ENCODE data around the gene C9. TPM values are rescaled to one million over a fixed set of nuclear protein-coding genes. Genes with fewer than 3 reads are reported as not detected.

The C9 gene
- total RNA-seq, 5 donors from 2014 or later (not counting 1 experiment from before 2014, with no cell fraction given): 0.41 to 0.59 (median 0.44) TPM; not detected in 2

DNA sequence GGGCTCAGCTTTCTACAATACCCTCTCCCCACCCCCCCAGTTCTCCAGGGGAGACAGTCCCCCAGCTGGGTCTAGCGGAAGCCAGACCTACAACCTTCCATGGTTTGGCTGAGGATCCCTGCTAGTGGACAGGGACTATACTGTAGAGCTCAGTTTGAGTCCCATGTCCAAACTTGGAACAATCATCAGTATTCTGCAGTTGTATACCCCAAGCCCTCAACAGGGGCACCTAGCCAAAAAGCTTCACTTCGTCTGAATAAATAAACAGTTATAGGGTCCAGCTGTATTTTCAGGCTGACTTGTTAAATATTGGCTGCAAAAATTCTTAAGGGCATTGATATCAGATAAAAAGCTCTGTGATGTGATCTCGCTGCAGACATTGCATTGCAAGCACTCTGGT is 15.4 kb upstream of the C9 start:
- ATAC-seq (replicated peaks in 1 of 4) (no peak), DNase-seq (no peak)
- H3K9me3 Mint-ChIP-seq: no peaks in the 10 kb centered on the region
- no peaks in the 10 kb centered on the region for H3K4me1 ChIP-seq (ENCODE audit: control insufficient read depth in 1 of 2, extremely low read depth in 1 of 2, insufficient read depth in 2 of 2, low read length in 2 of 2)
- ChIA-PET POLR2A (no interaction called here), CTCF (no interaction called here)
- H3K27me3 ChIP-seq (replicated peaks in 1 of 2; ENCODE audit: control insufficient read depth in 2 of 2, extremely low read depth in 1 of 2, insufficient read depth in 2 of 2, low read length in 1 of 2): peaks cover 0 to 5% of the 10 kb centered on the region in 2 experiments
- 83% methylated on average over 2 of the region's 3 CpGs for WGBS (ENCODE audit: insufficient coverage)
- H3K27ac Mint-ChIP-seq: no peak overlapping the region
- H3K4me3 ChIP-seq (ENCODE audit: control insufficient read depth in 1 of 2, extremely low read depth in 1 of 2, low read length in 1 of 2): no peak overlapping the region
- no peak overlapping the region for H3K27ac ChIP-seq (ENCODE audit: low read length)
- H3K4me3 Mint-ChIP-seq: no peak overlapping the region
- H3K36me3 Mint-ChIP-seq: no peaks in the 10 kb centered on the region
- H3K27me3 Mint-ChIP-seq: peaks cover 4 to 6% of the 10 kb centered on the region in 2 donors
- H3K9me3 ChIP-seq: no peaks in the 10 kb centered on the region
- H3K4me1 Mint-ChIP-seq: no peaks in the 10 kb centered on the region
- peaks cover 0 to 4% of the 10 kb centered on the region in 2 donors for H3K36me3 ChIP-seq (ENCODE audit: control insufficient read depth in 2 of 2, extremely low read depth in 1 of 2, insufficient read depth in 1 of 2, low read length in 1 of 2)

DNA sequence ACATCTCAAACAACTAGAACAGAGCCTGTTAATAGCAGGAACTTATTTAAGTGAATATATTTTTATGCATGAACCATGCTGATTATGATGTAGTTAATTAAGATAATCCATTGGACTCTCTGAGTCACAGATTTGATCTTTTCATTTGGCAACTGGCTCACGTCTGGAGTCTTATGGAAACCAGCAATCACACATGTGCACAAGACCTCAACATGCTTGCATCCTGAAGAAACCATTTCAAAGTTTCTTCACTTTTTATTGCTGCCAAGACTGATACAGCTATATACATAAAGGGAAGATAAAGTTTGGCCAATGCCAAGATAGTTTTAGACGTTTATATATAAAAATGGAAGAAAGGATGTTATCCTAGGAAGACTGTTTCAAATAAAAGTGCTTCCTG is 13.3 kb upstream of the C9 start:
- Mint-ChIP-seq H3K36me3 (no peaks in the 10 kb centered on the region), H3K4me3 (no peak overlapping the region), H3K27me3 (peaks cover 2 to 6% of the 10 kb centered on the region in 2 donors), H3K27ac (no peak overlapping the region), H3K9me3 (no peaks in the 10 kb centered on the region), H3K4me1 (no peaks in the 10 kb centered on the region)
- CTCF ChIA-PET: interaction anchor here in 1 of 2 donors (0.6 kb wide), 1 partner anchor 30 kb away, joined by 3 read pairs; no protein-coding TSS in a partner anchor
- no peaks in the 10 kb centered on the region for H3K9me3 ChIP-seq
- H3K4me3 ChIP-seq (ENCODE audit: control insufficient read depth in 1 of 2, extremely low read depth in 1 of 2, low read length in 1 of 2): no peak overlapping the region
- DNase-seq (no peak), ATAC-seq (replicated peaks in 1 of 4) (no peak)
- H3K27me3 ChIP-seq (replicated peaks in 1 of 2; ENCODE audit: control insufficient read depth in 2 of 2, extremely low read depth in 1 of 2, insufficient read depth in 2 of 2, low read length in 1 of 2): peaks cover 0 to 5% of the 10 kb centered on the region in 2 experiments
- POLR2A ChIA-PET: no interaction called here
- H3K4me1 ChIP-seq (ENCODE audit: control insufficient read depth in 1 of 2, extremely low read depth in 1 of 2, insufficient read depth in 2 of 2, low read length in 2 of 2): no peaks in the 10 kb centered on the region
- no peak overlapping the region for H3K27ac ChIP-seq (ENCODE audit: low read length)
- H3K36me3 ChIP-seq (ENCODE audit: control insufficient read depth in 2 of 2, extremely low read depth in 1 of 2, insufficient read depth in 1 of 2, low read length in 1 of 2): peaks cover 0 to 4% of the 10 kb centered on the region in 2 donors
- 40% methylated on average over 1 of the region's 2 CpGs for WGBS (ENCODE audit: insufficient coverage)

DNA sequence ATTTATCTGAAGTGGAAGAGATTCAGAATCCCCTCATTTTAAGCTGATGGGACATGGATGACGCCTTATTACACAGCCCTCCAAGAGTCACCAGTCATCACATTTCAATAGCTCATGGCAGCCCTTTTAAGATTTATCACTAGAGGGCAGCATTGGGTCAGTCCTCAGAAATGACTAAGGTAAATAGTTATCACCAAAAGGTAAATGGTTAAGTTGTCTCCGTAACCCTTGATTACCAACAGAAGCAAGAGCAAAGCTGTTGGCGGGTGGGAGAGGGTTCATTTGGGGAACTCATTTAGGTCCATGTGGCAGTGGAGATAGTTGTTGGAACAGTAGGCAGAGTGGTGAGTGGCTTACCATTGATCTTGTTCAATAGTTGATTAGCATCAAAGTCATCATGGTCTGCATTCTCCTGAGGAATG is 12.0 kb upstream of the C9 start:
- WGBS (ENCODE audit: insufficient coverage): 89% methylated on average over 1 of the region's 3 CpGs
- peaks cover 0 to 2% of the 10 kb centered on the region in 2 donors for H3K36me3 ChIP-seq (ENCODE audit: control insufficient read depth in 2 of 2, extremely low read depth in 1 of 2, insufficient read depth in 1 of 2, low read length in 1 of 2)
- ATAC-seq (replicated peaks in 1 of 4) (peak in 2 of 4 experiments; percentile 38 to 55), DNase-seq (peak in 15 of 35 experiments; percentile 2 to 61 (median 9))
- Mint-ChIP-seq H3K36me3 (no peaks in the 10 kb centered on the region), H3K4me3 (no peak overlapping the region), H3K27ac (no peak overlapping the region), H3K4me1 (no peaks in the 10 kb centered on the region), H3K9me3 (no peaks in the 10 kb centered on the region), H3K27me3 (peaks cover 2 to 6% of the 10 kb centered on the region in 2 donors)
- CTCF ChIA-PET: interaction anchor here (0.6 to 1.8 kb wide), 26 partner anchors 9 to 935 kb away, joined by 3 to 21 read pairs (median 4); no protein-coding TSS in a partner anchor
- no peaks in the 10 kb centered on the region for H3K4me1 ChIP-seq (ENCODE audit: control insufficient read depth in 1 of 2, extremely low read depth in 1 of 2, insufficient read depth in 2 of 2, low read length in 2 of 2)
- peaks cover 0 to 4% of the 10 kb centered on the region in 2 experiments for H3K27me3 ChIP-seq (replicated peaks in 1 of 2; ENCODE audit: control insufficient read depth in 2 of 2, extremely low read depth in 1 of 2, insufficient read depth in 2 of 2, low read length in 1 of 2)
- no peaks in the 10 kb centered on the region for H3K9me3 ChIP-seq
- H3K4me3 ChIP-seq (ENCODE audit: control insufficient read depth in 1 of 2, extremely low read depth in 1 of 2, low read length in 1 of 2): no peak overlapping the region
- POLR2A ChIA-PET: no interaction called here
- H3K27ac ChIP-seq (ENCODE audit: low read length): no peak overlapping the region

DNA sequence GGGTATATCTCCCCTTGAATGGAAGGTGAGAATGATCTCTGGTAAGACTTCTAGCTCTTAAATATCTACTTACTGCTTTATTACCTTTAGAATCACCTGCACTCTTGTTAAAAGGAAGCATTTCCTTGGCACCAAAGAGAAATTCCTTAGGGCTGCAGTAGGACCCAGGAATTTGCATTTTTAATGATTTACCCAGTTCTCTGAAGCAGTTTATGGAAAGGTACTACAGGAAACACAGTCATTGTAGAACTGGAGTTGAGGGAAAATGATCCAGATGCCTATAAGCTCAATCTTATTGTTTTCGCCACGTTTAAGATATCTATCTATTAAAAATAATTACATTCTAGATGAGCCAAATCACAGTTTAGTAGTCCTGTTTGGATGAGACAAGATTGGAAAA is 9.5 kb upstream of the C9 start:
- peaks cover 0 to 3% of the 10 kb centered on the region in 2 experiments for H3K27me3 ChIP-seq (replicated peaks in 1 of 2; ENCODE audit: control insufficient read depth in 2 of 2, extremely low read depth in 1 of 2, insufficient read depth in 2 of 2, low read length in 1 of 2)
- no peak overlapping the region for H3K4me3 ChIP-seq (ENCODE audit: control insufficient read depth in 1 of 2, extremely low read depth in 1 of 2, low read length in 1 of 2)
- no peaks in the 10 kb centered on the region for H3K4me1 ChIP-seq (ENCODE audit: control insufficient read depth in 1 of 2, extremely low read depth in 1 of 2, insufficient read depth in 2 of 2, low read length in 2 of 2)
- ChIA-PET POLR2A (no interaction called here), CTCF (interaction anchor here in 1 of 2 donors (0.5 to 0.6 kb wide), 2 partner anchors 8 to 89 kb away, joined by 3 to 4 read pairs; no protein-coding TSS in a partner anchor)
- DNase-seq (no peak), ATAC-seq (replicated peaks in 1 of 4) (no peak)
- no peak overlapping the region for H3K27ac ChIP-seq (ENCODE audit: low read length)
- H3K36me3 ChIP-seq (ENCODE audit: control insufficient read depth in 2 of 2, extremely low read depth in 1 of 2, insufficient read depth in 1 of 2, low read length in 1 of 2): no peaks in the 10 kb centered on the region
- Mint-ChIP-seq H3K9me3 (no peaks in the 10 kb centered on the region), H3K4me1 (no peaks in the 10 kb centered on the region), H3K27me3 (peaks cover 0 to 7% of the 10 kb centered on the region in 2 donors), H3K27ac (no peak overlapping the region), H3K4me3 (no peak overlapping the region), H3K36me3 (no peaks in the 10 kb centered on the region)
- no CpG with 5 or more reads among the region's 2 CpGs for WGBS (ENCODE audit: insufficient coverage)
- H3K9me3 ChIP-seq: no peaks in the 10 kb centered on the region

DNA sequence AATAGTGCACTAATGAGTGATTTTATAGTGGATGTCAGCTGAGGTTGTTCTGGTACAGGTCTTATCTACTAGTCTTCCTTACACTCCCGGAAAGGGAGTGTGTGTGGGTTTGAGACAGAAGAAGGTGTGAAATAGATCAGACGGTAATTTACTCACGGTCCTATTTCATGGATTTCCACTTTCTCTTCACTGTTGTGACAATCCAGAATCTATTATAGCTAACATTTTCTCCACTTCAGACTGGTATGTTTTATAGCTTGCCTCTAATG is 7.0 kb upstream of the C9 start:
- H3K27ac Mint-ChIP-seq: no peak overlapping the region
- H3K4me1 Mint-ChIP-seq: no peaks in the 10 kb centered on the region
- Histone ChIP-seq H3K27ac (ENCODE audit: low read length) (no peak overlapping the region), H3K4me1 (ENCODE audit: control insufficient read depth in 1 of 2, extremely low read depth in 1 of 2, insufficient read depth in 2 of 2, low read length in 2 of 2) (no peaks in the 10 kb centered on the region), H3K36me3 (ENCODE audit: control insufficient read depth in 2 of 2, extremely low read depth in 1 of 2, insufficient read depth in 1 of 2, low read length in 1 of 2) (no peaks in the 10 kb centered on the region), H3K27me3 (replicated peaks in 1 of 2; ENCODE audit: control insufficient read depth in 2 of 2, extremely low read depth in 1 of 2, insufficient read depth in 2 of 2, low read length in 1 of 2) (no peaks in the 10 kb centered on the region), H3K9me3 (no peaks in the 10 kb centered on the region), H3K4me3 (ENCODE audit: control insufficient read depth in 1 of 2, extremely low read depth in 1 of 2, low read length in 1 of 2) (no peak overlapping the region)
- no peak overlapping the region for H3K4me3 Mint-ChIP-seq
- no peak for ATAC-seq (replicated peaks in 1 of 4)
- ChIA-PET POLR2A (no interaction called here), CTCF (interaction anchor here in 1 of 2 donors (1.4 kb wide), 1 partner anchor 17 kb away, joined by 6 read pairs; no protein-coding TSS in a partner anchor)
- no peaks in the 10 kb centered on the region for H3K9me3 Mint-ChIP-seq
- WGBS (ENCODE audit: insufficient coverage): no CpG with 5 or more reads among the region's 3 CpGs
- H3K36me3 Mint-ChIP-seq: no peaks in the 10 kb centered on the region
- DNase-seq: peak in 1 of 35 experiments; percentile 3
- H3K27me3 Mint-ChIP-seq: peaks cover 0 to 9% of the 10 kb centered on the region in 2 donors

DNA sequence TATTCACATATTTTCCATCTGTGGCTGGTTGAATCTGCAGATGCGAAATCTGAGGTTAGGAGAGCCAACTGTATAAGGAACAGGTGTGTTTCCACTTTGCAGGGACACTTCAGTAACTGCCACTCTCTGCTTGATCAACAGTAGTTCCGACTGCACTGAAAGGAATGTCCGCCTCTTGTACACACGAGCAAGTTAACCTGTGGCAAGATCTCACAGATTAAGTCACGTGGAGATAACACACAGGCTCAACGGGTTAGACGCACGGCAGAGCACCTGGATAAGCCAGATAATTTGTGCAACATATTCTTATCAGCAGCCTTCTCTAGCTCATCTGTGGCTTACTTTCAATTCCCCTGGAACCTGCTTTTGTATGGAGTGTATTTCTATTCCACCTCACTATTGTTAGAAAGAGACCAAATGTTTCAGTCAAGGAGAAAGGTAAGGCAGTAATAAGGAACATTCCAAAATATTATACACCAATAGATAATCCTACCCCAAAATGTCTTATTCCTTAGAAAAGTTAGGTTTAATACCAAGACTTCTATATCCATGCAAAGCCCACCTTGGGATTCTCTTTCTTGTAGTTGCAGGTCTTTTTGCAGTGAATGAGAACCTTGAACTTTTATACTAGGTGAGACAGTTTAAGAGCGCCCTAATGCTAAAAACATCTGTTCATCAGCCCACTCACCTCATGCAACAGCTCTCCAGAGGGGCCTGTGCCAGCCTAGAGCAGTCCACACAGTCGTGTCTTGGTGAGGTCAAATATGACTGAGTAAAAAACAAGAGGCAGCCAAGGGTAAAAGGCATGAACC is 6.5 kb upstream of the C9 start:
- no peak for DNase-seq
- no peaks in the 10 kb centered on the region for H3K27me3 ChIP-seq (replicated peaks in 1 of 2; ENCODE audit: control insufficient read depth in 2 of 2, extremely low read depth in 1 of 2, insufficient read depth in 2 of 2, low read length in 1 of 2)
- Mint-ChIP-seq H3K27me3 (peaks cover 0 to 9% of the 10 kb centered on the region in 2 donors), H3K4me3 (no peak overlapping the region), H3K27ac (no peak overlapping the region), H3K4me1 (no peaks in the 10 kb centered on the region), H3K9me3 (no peaks in the 10 kb centered on the region), H3K36me3 (no peaks in the 10 kb centered on the region)
- no peak overlapping the region for H3K4me3 ChIP-seq (ENCODE audit: control insufficient read depth in 1 of 2, extremely low read depth in 1 of 2, low read length in 1 of 2)
- CTCF ChIA-PET: interaction anchor here in 1 of 2 donors (1.4 kb wide), 1 partner anchor 17 kb away, joined by 6 read pairs; no protein-coding TSS in a partner anchor
- no peaks in the 10 kb centered on the region for H3K4me1 ChIP-seq (ENCODE audit: control insufficient read depth in 1 of 2, extremely low read depth in 1 of 2, insufficient read depth in 2 of 2, low read length in 2 of 2)
- POLR2A ChIA-PET: no interaction called here
- no peaks in the 10 kb centered on the region for H3K36me3 ChIP-seq (ENCODE audit: control insufficient read depth in 2 of 2, extremely low read depth in 1 of 2, insufficient read depth in 1 of 2, low read length in 1 of 2)
- H3K27ac ChIP-seq (ENCODE audit: low read length): no peak overlapping the region
- 69% methylated on average over 4 of the region's 10 CpGs for WGBS (ENCODE audit: insufficient coverage)
- no peaks in the 10 kb centered on the region for H3K9me3 ChIP-seq
- no peak for ATAC-seq (replicated peaks in 1 of 4)
